GOT3 (cell line): Measurements from ENCODE around the gene ZNF8.
"Not testable (repeated sequence)": the region's sequence is repeated elsewhere in the genome, so short reads cannot be mapped to it uniquely, and the experiment has no call there.

Source experiments
- DNase-seq: peaks from one replicate; lab custom pipeline; 2025; ENCODE audit warnings: mixed read lengths; lab: John Stamatoyannopoulos, UW

The ZNF8 gene

DNA sequence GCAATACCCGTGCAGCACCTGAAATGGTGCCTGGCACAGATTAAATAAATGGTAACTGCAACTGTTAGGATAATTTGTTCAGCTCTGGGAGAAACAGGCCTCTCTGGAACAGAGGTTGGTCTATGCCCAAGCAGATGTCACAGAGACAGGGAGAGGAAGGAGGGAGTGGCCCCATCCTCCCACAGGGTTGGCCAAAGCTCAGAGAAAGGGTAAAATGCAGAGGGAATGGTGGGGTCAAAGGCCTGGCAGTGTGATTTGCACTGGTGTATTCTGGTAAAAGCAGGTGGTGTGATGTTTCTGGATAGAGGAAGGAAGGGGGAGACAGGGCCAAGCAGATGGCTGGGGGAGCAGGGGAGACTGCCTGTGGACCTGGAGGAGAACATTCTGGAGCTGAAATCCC, 57.5 kb downstream of the ZNF8 start:
- no peak for DNase-seq

- DNase-seq, result no peak
These were observed 58.1 kb downstream of the ZNF8 start for GRCh38 chr19:58336820-58337219.

GRCh38 chr19:58338336-58338735, 59.6 kb downstream of the ZNF8 start:
- no peak for DNase-seq

GRCh38 chr19:58338825-58339558, 60.2 kb downstream of the ZNF8 start:
- DNase-seq, result no peak

GRCh38 chr19:58345558-58345957, 66.8 kb downstream of the ZNF8 start:
- no peak for DNase-seq

GRCh38 chr19:58346961-58347929, 68.5 kb downstream of the ZNF8 start:
- no peak for DNase-seq

- not testable (repeated sequence) for DNase-seq
These were observed 69.3 kb downstream of the ZNF8 start for GRCh38 chr19:58348080-58348479.

DNA sequence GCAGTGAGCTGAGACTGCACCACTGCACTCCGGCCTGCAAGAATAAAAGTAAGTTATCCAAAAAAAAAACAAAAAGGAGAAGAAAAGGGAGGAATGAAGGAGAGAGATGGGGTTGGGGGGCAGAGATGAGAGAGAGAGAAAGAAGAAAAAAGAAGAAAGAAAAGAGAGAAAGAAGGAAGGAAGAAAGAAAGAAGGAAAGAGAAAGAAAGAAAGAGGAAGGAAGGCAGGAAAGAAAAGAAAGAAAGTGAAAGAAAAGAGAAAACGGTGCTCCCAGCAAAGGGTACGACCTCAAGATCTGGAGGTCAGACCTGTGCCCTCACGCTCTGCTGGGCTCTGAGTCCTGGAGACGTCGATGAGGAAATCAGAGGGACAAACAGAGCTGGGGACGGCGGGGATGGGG, 70.8 kb downstream of the ZNF8 start:
- no peak for DNase-seq

GRCh38 chr19:58350001-58350861, 71.5 kb downstream of the ZNF8 start:
- DNase-seq, result no peak

DNA sequence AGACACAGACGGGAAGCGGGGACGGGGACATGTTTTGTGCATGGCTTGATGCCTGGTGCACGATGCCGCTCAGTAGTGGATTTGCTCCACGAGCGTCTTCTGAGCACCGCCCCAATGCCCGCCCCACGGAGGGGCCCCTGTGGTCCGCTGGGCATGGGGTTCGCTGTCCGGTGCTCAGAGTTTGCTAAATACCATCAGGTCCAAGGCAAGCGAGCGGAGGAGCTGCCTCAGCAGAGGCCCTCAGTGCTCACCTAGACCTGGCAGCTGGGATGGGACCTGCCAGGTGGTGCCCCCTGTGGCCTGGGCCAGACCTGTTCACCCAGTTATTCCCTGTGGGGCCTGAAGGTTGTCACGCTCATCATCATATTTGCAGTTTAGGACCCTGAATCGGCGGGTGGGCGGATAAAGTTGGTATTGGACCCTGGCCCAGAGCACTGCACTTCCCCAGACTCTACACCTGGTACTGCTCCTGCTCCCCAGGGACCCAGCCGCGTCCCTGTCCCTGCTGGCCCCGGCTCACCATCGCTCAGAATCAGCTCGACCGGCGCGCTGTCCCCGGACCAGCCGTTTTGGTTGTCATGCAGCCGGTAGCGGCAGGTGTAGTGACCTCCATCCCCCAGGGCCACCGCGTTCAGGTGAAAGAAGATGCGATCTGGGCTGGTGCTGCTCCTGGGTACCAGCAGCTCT, 72.3 kb downstream of the ZNF8 start:
- DNase-seq, result no peak

- no peak for DNase-seq
These were observed 72.8 kb downstream of the ZNF8 start for GRCh38 chr19:58351558-58351878.

DNA sequence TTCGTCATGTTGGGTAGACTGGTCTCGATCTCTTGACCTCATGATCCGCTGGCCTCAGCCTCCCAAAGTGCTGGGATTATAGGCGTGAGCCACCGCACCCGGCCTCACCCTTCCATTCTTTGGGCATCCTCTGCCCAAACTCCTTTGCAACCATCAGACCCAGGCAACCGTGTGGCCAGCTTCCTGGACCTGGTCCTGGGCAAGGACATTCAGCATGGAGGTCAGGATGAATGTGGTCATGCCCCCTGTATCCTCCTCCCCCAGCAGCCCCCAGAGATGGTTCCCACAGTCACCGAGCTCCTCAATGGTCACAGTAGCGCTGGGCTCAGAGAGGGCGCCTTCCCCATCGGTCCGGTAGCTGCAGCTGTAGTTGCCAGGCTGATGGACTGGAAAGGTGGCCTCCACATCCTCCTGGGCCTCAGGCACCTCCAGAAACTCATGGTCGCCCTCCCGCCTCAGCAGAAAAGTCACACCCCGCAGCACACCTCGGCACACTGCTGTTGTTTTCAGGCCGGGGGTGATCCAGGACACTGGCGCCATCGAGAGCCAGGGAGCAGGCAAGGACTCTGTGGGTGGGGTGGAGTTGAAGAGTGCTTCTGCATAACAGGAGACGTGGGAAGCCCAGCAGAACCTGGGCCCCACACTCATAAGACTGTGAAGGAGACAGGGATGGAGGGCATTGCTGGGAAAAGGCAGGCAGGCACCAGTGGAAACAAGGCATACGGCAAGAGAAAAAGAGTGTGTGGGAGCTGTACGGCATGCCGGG, 73.4 kb downstream of the ZNF8 start:
- DNase-seq, result no peak
